Activated naive CD4-positive, alpha-beta T cell treated with anti-CD3 and anti-CD28 coated beads, Interleukin-2, amount 50 U/mL, for 16 hours (primary cell): Measurements from ENCODE around the gene GNL2.

Source experiments
- DNase-seq: peaks from one replicate; pipeline ENCODE4 v3.0.0-alpha.2; 2020

The GNL2 gene

GRCh38 chr1:37595440-37596181 lies at the start of gene GNL2:
GNL2 (minus strand) TSS chr1:37595937; CDS start chr1:37595822, 115 bp downstream.
- peak; percentile 96 for DNase-seq

- DNase-seq: no peak
These were observed 45.3 kb upstream of the GNL2 start for GRCh38 chr1:37641059-37641458.

GRCh38 chr1:37636435-37636834 lies 40.7 kb upstream of the GNL2 start:
- no peak for DNase-seq

- DNase-seq: no peak
These were observed 39.5 kb upstream of the GNL2 start for GRCh38 chr1:37634992-37635902.

GRCh38 chr1:37634244-37634991 lies 38.7 kb upstream of the GNL2 start, which contains the start of gene RSPO1:
RSPO1 (minus strand) TSS chr1:37634892; CDS start chr1:37629661, 5,231 bp downstream.
- DNase-seq: no peak

- no peak for DNase-seq
These were observed 38.2 kb upstream of the GNL2 start for GRCh38 chr1:37633938-37634243.

- DNase-seq: no peak
These were observed 37.6 kb upstream of the GNL2 start for GRCh38 chr1:37633040-37633937.

GRCh38 chr1:37631036-37631435 lies 35.3 kb upstream of the GNL2 start:
- DNase-seq: no peak

GRCh38 chr1:37630426-37631028 lies 34.8 kb upstream of the GNL2 start:
- no peak for DNase-seq

- DNase-seq: no peak
These were observed 34.1 kb upstream of the GNL2 start for GRCh38 chr1:37629726-37630425.

GRCh38 chr1:37629008-37629407 lies 33.3 kb upstream of the GNL2 start:
- DNase-seq: no peak

GRCh38 chr1:37628026-37628556 lies 32.4 kb upstream of the GNL2 start:
- no peak for DNase-seq

- no peak for DNase-seq
These were observed 26.4 kb upstream of the GNL2 start for GRCh38 chr1:37622131-37622530.

- no peak for DNase-seq
These were observed 25.7 kb upstream of the GNL2 start for GRCh38 chr1:37621326-37621870.

GRCh38 chr1:37620707-37621106 lies 25.0 kb upstream of the GNL2 start:
- DNase-seq: no peak

- DNase-seq: no peak
These were observed 20.6 kb upstream of the GNL2 start for GRCh38 chr1:37616330-37616729.

GRCh38 chr1:37614105-37614504 lies 18.4 kb upstream of the GNL2 start:
- no peak for DNase-seq

- no peak for DNase-seq
These were observed 16.4 kb upstream of the GNL2 start for GRCh38 chr1:37612186-37612585.

- DNase-seq: no peak
These were observed 14.3 kb upstream of the GNL2 start for GRCh38 chr1:37609994-37610393.

GRCh38 chr1:37609002-37609401 lies 13.3 kb upstream of the GNL2 start:
- no peak for DNase-seq
